Ramos (cell line): ENCODE results near the gene LRRC23.
"Not testable (repeated sequence)": the region's sequence is repeated elsewhere in the genome, so short reads cannot be mapped to it uniquely, and the experiment has no call there.

Experiments used
- in situ Hi-C: fragments of 300-500 bp; cut with MboI; formaldehyde crosslinking; loops from one replicate; pipeline ENCODE4 v1.14.3; 2022; ENCODE audit warnings: low sequenced_read_pairs; ENCODE audit not compliant: unreplicated experiment

LRRC23 gene

GRCh38 chr12:6872073-6873048 is 32.3 kb upstream of the LRRC23 start:
- in situ Hi-C loops, result no loop called here

GRCh38 chr12:6873094-6874014 is 31.3 kb upstream of the LRRC23 start, which contains the start of gene SPSB2:
Gene SPSB2 (minus strand): TSS chr12:6873303. CDS start chr12:6872901, 402 bp downstream.
- in situ Hi-C loops, result no loop called here

- in situ Hi-C loops, result not testable (repeated sequence)
Measured at GRCh38 chr12:6874015-6874368, 30.6 kb upstream of the LRRC23 start.

- in situ Hi-C loops, result not testable (repeated sequence)
Measured at GRCh38 chr12:6879824-6880223, 24.8 kb upstream of the LRRC23 start.

- in situ Hi-C loops, result no loop called here
Measured at GRCh38 chr12:6883252-6883651, 21.4 kb upstream of the LRRC23 start.

GRCh38 chr12:6883683-6884082 is 20.9 kb upstream of the LRRC23 start:
- in situ Hi-C loops, result no loop called here

GRCh38 chr12:6884539-6884938 is 20.1 kb upstream of the LRRC23 start:
- in situ Hi-C loops, result no loop called here

- in situ Hi-C loops, result not testable (repeated sequence)
Measured at GRCh38 chr12:6886206-6886999, 18.2 kb upstream of the LRRC23 start.

- in situ Hi-C loops, result no loop called here
Measured at GRCh38 chr12:6887460-6887859, 17.2 kb upstream of the LRRC23 start.

- in situ Hi-C loops, result no loop called here
Measured at GRCh38 chr12:6888360-6888759, 16.3 kb upstream of the LRRC23 start.

GRCh38 chr12:6888794-6889193 is 15.8 kb upstream of the LRRC23 start:
- in situ Hi-C loops, result not testable (repeated sequence)

GRCh38 chr12:6889775-6890573 is 14.6 kb upstream of the LRRC23 start:
- in situ Hi-C loops, result not testable (repeated sequence)

GRCh38 chr12:6890789-6891645 is 13.6 kb upstream of the LRRC23 start:
- in situ Hi-C loops, result no loop called here

GRCh38 chr12:6891646-6892001 is 13.0 kb upstream of the LRRC23 start:
- in situ Hi-C loops, result no loop called here

GRCh38 chr12:6892683-6893082 is 11.9 kb upstream of the LRRC23 start:
- in situ Hi-C loops, result not testable (repeated sequence)

- in situ Hi-C loops, result no loop called here
Measured at GRCh38 chr12:6894321-6894720, 10.3 kb upstream of the LRRC23 start.

- in situ Hi-C loops, result no loop called here
Measured at GRCh38 chr12:6896846-6897435, 7.7 kb upstream of the LRRC23 start.

GRCh38 chr12:6899427-6899826 is 5.2 kb upstream of the LRRC23 start:
- in situ Hi-C loops, result no loop called here
